SW480 (cell line): Measurements from ENCODE around the gene RAB37.
A peak's percentile ranks its signal among the peaks of the same experiment; 100 is the strongest.

Source experiments
- DNase-seq: peaks from one replicate; pipeline ENCODE4 v3.0.0-alpha.2; 2016; ENCODE audit warnings: low spot score

The RAB37 gene

GRCh38 chr17:74728033-74728701, 8.9 kb upstream of the RAB37 start:
- DNase-seq: no peak

GRCh38 chr17:74728702-74729075, 8.4 kb upstream of the RAB37 start:
- no peak for DNase-seq

GRCh38 chr17:74729368-74729767, 7.7 kb upstream of the RAB37 start:
- no peak for DNase-seq

GRCh38 chr17:74729866-74730265, 7.2 kb upstream of the RAB37 start:
- no peak for DNase-seq

GRCh38 chr17:74730491-74731346, 6.3 kb upstream of the RAB37 start:
- no peak for DNase-seq

GRCh38 chr17:74731347-74731605, 5.8 kb upstream of the RAB37 start:
- DNase-seq: no peak

GRCh38 chr17:74732042-74732867, 4.8 kb upstream of the RAB37 start:
- DNase-seq: no peak

GRCh38 chr17:74733365-74734122, 3.5 kb upstream of the RAB37 start:
- no peak for DNase-seq

GRCh38 chr17:74734256-74734655, 2.8 kb upstream of the RAB37 start:
- DNase-seq: no peak

GRCh38 chr17:74737299-74738050, 419 bp downstream of the RAB37 start:
- DNase-seq: peak; percentile 72

- DNase-seq: no peak
These were observed 1.3 kb downstream of the RAB37 start for GRCh38 chr17:74738051-74738996.

GRCh38 chr17:74739227-74739831, 2.3 kb downstream of the RAB37 start:
- DNase-seq: no peak

GRCh38 chr17:74740173-74740572, 3.1 kb downstream of the RAB37 start:
- DNase-seq: no peak

- DNase-seq: no peak
These were observed 3.8 kb downstream of the RAB37 start for GRCh38 chr17:74740641-74741387.

- DNase-seq: peak; percentile 44
These were observed 5.1 kb downstream of the RAB37 start for GRCh38 chr17:74742153-74742515.

- DNase-seq: no peak
These were observed 6.0 kb downstream of the RAB37 start for GRCh38 chr17:74742978-74743545.

GRCh38 chr17:74743755-74744154, 6.7 kb downstream of the RAB37 start:
- no peak for DNase-seq

GRCh38 chr17:74744349-74744713, 7.3 kb downstream of the RAB37 start:
- DNase-seq: no peak
